HEK293 (cell line): Measurements from ENCODE around the gene LPIN3.

Source experiments
- CTCF ChIA-PET: fragments of 350-600 bp; formaldehyde crosslinking; extraction: SDS; loops from one replicate; lab custom pipeline; 2021; ENCODE audit warnings: antibody characterized with exemption; lab: Yijun Ruan, JAX
- POLR2A ChIA-PET: fragments of 300-600 bp; formaldehyde crosslinking; extraction: SDS; loops from one replicate; lab custom pipeline; 2020; ENCODE audit warnings: antibody characterized with exemption, inconsistent platforms; lab: Yijun Ruan, JAX
- H3K27ac ChIP-seq: fragments of 200-500 bp; sonication (Bioruptor generic); 2 replicates; pipeline ENCODE4 v1.5.1; 2014; ENCODE audit warnings: low read depth, low read length, control low read depth, inconsistent platforms; ENCODE audit errors: extremely low read depth
- H3K36me3 ChIP-seq, 2 experiments: fragments of 200-500 bp in 1 of 2; sonication (Bioruptor generic) in 1 of 2; 1 replicate in 1 of 2; 2 replicates in 1 of 2; pipeline ENCODE4 v1.5.1; 2014 to 2017; ENCODE audit warnings: inconsistent platforms in 2 of 2, low read length in 2 of 2; ENCODE audit not compliant: control insufficient read depth in 2 of 2, insufficient read depth in 1 of 2
- H3K4me1 ChIP-seq: fragments of 200-500 bp; sonication (Bioruptor generic); 2 replicates; pipeline ENCODE4 v1.5.1; 2014; ENCODE audit warnings: mild to moderate bottlenecking, low read length, inconsistent platforms; ENCODE audit not compliant: control insufficient read depth, insufficient read depth
- H3K4me3 ChIP-seq: 2 replicates; pipeline ENCODE4 v1.5.1; 2011; ENCODE audit warnings: low read depth, mild to moderate bottlenecking, control low read depth, low read length, moderate library complexity
- H3K9me3 ChIP-seq: fragments of 200-500 bp; sonication (Bioruptor generic); 2 replicates; pipeline ENCODE4 v1.5.1; 2014; ENCODE audit warnings: low read depth, low read length, inconsistent platforms; ENCODE audit not compliant: control insufficient read depth, insufficient read depth
- SP3 ChIP-seq: fragments of 450-650 bp; formaldehyde crosslinking; IDR thresholded peaks from 2 replicates; pipeline ENCODE4 v1.5.1; 2016; ENCODE audit warnings: missing biosample characterization, missing genetic modification characterization
- ZBTB48 ChIP-seq: fragments of 450-650 bp; formaldehyde crosslinking; IDR thresholded peaks from 2 replicates; pipeline ENCODE4 v1.5.1; 2016; ENCODE audit warnings: missing biosample characterization, missing genetic modification characterization
- ZEB2 ChIP-seq: fragments of 450-650 bp; formaldehyde crosslinking; IDR thresholded peaks from 2 replicates; pipeline ENCODE4 v1.5.1; 2016; ENCODE audit warnings: missing biosample characterization, missing genetic modification characterization
- ZIC2 ChIP-seq: fragments of 450-650 bp; formaldehyde crosslinking; IDR thresholded peaks from 2 replicates; pipeline ENCODE4 v1.5.1; 2016; ENCODE audit warnings: missing biosample characterization, missing genetic modification characterization
- ZNF174 ChIP-seq: fragments of 450-650 bp; formaldehyde crosslinking; IDR thresholded peaks from 2 replicates; pipeline ENCODE4 v1.5.0; 2017; ENCODE audit warnings: missing biosample characterization, mild to moderate bottlenecking, missing genetic modification characterization
- ZNF366 ChIP-seq: fragments of 450-650 bp; formaldehyde crosslinking; conservative IDR thresholded peaks from 2 replicates; pipeline ENCODE4 v1.5.1; 2016; ENCODE audit warnings: missing biosample characterization, missing genetic modification characterization
- ZNF48 ChIP-seq: fragments of 450-650 bp; formaldehyde crosslinking; IDR thresholded peaks from 2 replicates; pipeline ENCODE4 v1.5.1; 2016; ENCODE audit warnings: missing biosample characterization, missing genetic modification characterization
- ZNF510 ChIP-seq: fragments of 450-650 bp; formaldehyde crosslinking; IDR thresholded peaks from 2 replicates; pipeline ENCODE4 v1.5.1; 2018; ENCODE audit warnings: mild to moderate bottlenecking, missing genetic modification characterization, missing biosample characterization; ENCODE audit not compliant: insufficient replicate concordance
- ZNF701 ChIP-seq: fragments of 450-650 bp; formaldehyde crosslinking; IDR thresholded peaks from 2 replicates; pipeline ENCODE4 v1.5.1; 2016; ENCODE audit warnings: missing biosample characterization, missing genetic modification characterization
- ZNF76 ChIP-seq: fragments of 450-650 bp; formaldehyde crosslinking; IDR thresholded peaks from 2 replicates; pipeline ENCODE4; 2016; ENCODE audit warnings: low read depth, missing biosample characterization, missing genetic modification characterization, borderline replicate concordance
- ZNF843 ChIP-seq: fragments of 450-650 bp; formaldehyde crosslinking; IDR thresholded peaks from 2 replicates; pipeline ENCODE4 v1.5.1; 2016; ENCODE audit warnings: missing biosample characterization, missing genetic modification characterization
- ZSCAN23 ChIP-seq: fragments of 450-650 bp; formaldehyde crosslinking; IDR thresholded peaks from 2 replicates; pipeline ENCODE4 v1.5.1; 2016; ENCODE audit warnings: missing biosample characterization, missing genetic modification characterization
- ZXDB ChIP-seq: fragments of 450-650 bp; formaldehyde crosslinking; IDR thresholded peaks from 2 replicates; pipeline ENCODE4 v1.5.1; 2016; ENCODE audit warnings: missing biosample characterization, missing genetic modification characterization
- TF ChIP-seq, protein P1 (sequence below): fragments of 450-650 bp; formaldehyde crosslinking; IDR thresholded peaks from 2 replicates; pipeline ENCODE4 v1.5.1; 2016; ENCODE audit warnings: missing biosample characterization, missing genetic modification characterization
- TF ChIP-seq, protein P2 (sequence below): fragments of 450-650 bp; formaldehyde crosslinking; IDR thresholded peaks from 2 replicates; pipeline ENCODE4 v1.5.1; 2016; ENCODE audit warnings: missing biosample characterization, missing genetic modification characterization
- TF ChIP-seq, protein P3 (sequence below): fragments of 450-650 bp; formaldehyde crosslinking; IDR thresholded peaks from 2 replicates; pipeline ENCODE4 v1.5.1; 2016; ENCODE audit warnings: missing biosample characterization, missing genetic modification characterization
- TF ChIP-seq, protein P4 (sequence below): fragments of 450-650 bp; formaldehyde crosslinking; conservative IDR thresholded peaks from 2 replicates; pipeline ENCODE4 v1.5.1; 2016; ENCODE audit warnings: low read depth, missing biosample characterization, missing genetic modification characterization

The LPIN3 gene

DNA sequence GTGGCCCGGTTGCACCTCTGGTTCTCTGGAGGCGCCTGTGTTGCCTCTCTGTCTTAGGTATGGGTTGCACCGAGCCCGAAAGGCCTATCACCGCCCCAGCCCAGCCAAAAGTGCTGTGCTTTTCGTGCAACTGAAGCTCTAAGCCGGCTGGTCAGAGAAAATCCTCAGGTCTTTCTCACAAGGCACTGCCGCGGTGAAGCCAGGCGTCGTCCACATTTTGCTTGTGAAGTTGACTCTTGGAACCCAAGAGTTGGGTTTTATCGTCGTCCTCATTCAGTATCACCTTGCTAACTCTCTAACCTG, 26.7 kb downstream of the LPIN3 start:
- Histone ChIP-seq H3K4me3 (no peak overlapping the region), H3K4me1 (no peaks in the 10 kb centered on the region), H3K36me3 (peaks cover 0 to 21% of the 10 kb centered on the region in 2 experiments; a peak in 1 of 3 replicates), H3K27ac (no peak overlapping the region), H3K9me3 (no peaks in the 10 kb centered on the region)
- POLR2A ChIA-PET = no interaction called here
- TF ChIP-seq ZNF76 (tag by site-specific recombination) (no peak), ZSCAN23 (tag by site-specific recombination) (no peak), ZXDB (tag by site-specific recombination) (no peak), ZNF366 (no peak), ZNF843 (no peak), ZEB2 (tag by site-specific recombination) (no peak), ZBTB48 (tag by site-specific recombination) (no peak), SP3 (tag by site-specific recombination) (no peak), ZNF48 (tag by site-specific recombination) (no peak), ZNF174 (tag by site-specific recombination) (no peak), ZNF510 (tag by site-specific recombination) (no peak), ZNF701 (tag by site-specific recombination) (no peak), ZIC2 (tag by site-specific recombination) (no peak)
- TF ChIP-seq, protein P1, sequence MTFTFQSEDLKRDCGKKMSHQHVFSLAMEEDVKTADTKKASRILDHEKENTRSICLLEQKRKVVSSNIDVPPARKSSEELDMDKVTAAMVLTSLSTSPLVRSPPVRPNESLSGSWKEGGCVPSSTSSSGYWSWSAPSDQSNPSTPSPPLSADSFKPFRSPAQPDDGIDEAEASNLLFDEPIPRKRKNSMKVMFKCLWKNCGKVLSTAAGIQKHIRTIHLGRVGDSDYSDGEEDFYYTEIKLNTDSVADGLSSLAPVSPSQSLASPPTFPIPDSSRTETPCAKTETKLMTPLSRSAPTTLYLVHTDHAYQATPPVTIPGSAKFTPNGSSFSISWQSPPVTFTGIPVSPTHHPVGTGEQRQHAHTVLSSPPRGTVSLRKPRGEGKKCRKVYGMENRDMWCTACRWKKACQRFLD (tag by site-specific recombination) = no peak
- TF ChIP-seq, protein P2, sequence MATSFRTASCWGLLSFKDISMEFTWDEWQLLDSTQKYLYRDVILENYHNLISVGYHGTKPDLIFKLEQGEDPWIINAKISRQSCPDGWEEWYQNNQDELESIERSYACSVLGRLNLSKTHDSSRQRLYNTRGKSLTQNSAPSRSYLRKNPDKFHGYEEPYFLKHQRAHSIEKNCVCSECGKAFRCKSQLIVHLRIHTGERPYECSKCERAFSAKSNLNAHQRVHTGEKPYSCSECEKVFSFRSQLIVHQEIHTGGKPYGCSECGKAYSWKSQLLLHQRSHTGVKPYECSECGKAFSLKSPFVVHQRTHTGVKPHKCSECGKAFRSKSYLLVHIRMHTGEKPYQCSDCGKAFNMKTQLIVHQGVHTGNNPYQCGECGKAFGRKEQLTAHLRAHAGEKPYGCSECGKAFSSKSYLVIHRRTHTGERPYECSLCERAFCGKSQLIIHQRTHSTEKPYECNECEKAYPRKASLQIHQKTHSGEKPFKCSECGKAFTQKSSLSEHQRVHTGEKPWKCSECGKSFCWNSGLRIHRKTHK (tag by site-specific recombination) = no peak
- TF ChIP-seq, protein P3, sequence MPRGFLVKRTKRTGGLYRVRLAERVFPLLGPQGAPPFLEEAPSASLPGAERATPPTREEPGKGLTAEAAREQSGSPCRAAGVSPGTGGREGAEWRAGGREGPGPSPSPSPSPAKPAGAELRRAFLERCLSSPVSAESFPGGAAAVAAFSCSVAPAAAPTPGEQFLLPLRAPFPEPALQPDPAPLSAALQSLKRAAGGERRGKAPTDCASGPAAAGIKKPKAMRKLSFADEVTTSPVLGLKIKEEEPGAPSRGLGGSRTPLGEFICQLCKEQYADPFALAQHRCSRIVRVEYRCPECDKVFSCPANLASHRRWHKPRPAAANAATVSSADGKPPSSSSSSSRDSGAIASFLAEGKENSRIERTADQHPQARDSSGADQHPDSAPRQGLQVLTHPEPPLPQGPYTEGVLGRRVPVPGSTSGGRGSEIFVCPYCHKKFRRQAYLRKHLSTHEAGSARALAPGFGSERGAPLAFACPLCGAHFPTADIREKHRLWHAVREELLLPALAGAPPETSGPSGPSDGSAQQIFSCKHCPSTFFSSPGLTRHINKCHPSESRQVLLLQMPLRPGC = no peak
- CTCF ChIA-PET = interaction anchor here (0.5 kb wide), 1 partner anchor 11 kb away, joined by 3 read pairs; no protein-coding TSS in a partner anchor

DNA sequence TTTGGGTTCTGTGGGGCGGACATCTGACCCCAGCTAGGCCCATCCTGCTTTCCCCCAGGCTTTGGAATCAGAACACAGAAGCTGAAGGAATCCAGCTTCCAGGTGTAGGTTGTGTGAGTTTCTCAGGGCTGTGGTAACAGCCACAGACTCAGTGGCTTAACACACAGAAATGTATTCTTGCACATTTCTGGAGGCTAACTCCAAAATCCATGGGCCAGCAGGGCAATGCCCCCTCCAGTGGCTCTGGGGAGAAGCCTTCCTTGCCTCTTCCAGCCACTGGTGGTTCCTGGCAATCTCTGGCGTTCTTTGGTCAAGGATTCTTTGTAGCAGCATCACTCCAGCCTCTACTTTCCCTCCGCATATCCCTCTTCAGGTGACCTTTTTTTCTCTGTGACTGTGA, 27.3 kb downstream of the LPIN3 start:
- POLR2A ChIA-PET = no interaction called here

More for the DNA sequence above, 27.3 kb downstream of the LPIN3 start:
- no peaks in the 10 kb centered on the region for H3K4me1 ChIP-seq
- H3K9me3 ChIP-seq = no peaks in the 10 kb centered on the region
- H3K27ac ChIP-seq = no peak overlapping the region
- TF ChIP-seq, protein P4, sequence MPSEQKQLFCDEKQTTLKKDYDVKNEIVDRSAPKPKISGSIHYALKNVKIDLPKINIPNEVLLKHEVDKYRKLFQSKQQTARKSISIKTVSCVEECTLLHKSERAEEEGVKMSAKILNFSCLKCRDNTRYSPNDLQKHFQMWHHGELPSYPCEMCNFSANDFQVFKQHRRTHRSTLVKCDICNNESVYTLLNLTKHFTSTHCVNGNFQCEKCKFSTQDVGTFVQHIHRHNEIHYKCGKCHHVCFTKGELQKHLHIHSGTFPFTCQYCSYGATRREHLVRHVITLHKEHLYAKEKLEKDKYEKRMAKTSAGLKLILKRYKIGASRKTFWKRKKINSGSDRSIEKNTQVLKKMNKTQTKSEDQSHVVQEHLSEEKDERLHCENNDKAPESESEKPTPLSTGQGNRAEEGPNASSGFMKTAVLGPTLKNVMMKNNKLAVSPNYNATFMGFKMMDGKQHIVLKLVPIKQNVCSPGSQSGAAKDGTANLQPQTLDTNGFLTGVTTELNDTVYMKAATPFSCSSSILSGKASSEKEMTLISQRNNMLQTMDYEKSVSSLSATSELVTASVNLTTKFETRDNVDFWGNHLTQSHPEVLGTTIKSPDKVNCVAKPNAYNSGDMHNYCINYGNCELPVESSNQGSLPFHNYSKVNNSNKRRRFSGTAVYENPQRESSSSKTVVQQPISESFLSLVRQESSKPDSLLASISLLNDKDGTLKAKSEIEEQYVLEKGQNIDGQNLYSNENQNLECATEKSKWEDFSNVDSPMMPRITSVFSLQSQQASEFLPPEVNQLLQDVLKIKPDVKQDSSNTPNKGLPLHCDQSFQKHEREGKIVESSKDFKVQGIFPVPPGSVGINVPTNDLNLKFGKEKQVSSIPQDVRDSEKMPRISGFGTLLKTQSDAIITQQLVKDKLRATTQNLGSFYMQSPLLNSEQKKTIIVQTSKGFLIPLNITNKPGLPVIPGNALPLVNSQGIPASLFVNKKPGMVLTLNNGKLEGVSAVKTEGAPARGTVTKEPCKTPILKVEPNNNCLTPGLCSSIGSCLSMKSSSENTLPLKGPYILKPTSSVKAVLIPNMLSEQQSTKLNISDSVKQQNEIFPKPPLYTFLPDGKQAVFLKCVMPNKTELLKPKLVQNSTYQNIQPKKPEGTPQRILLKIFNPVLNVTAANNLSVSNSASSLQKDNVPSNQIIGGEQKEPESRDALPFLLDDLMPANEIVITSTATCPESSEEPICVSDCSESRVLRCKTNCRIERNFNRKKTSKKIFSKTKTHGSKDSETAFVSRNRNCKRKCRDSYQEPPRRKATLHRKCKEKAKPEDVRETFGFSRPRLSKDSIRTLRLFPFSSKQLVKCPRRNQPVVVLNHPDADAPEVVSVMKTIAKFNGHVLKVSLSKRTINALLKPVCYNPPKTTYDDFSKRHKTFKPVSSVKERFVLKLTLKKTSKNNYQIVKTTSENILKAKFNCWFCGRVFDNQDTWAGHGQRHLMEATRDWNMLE (tag by site-specific recombination) = no peak
- CTCF ChIA-PET = no interaction called here
- no peak overlapping the region for H3K4me3 ChIP-seq
- H3K36me3 ChIP-seq = peaks cover 0 to 18% of the 10 kb centered on the region in 2 experiments; a peak in 1 of 3 replicates
